HFFc6 (cell line): ENCODE data around the gene ASPSCR1. TPM values are rescaled to one million over a fixed set of nuclear protein-coding genes. Genes with fewer than 3 reads are reported as not detected.

Experiments used
- DNase-seq: peaks from one replicate; pipeline ENCODE4 v3.0.0-alpha.2; 2018
- H3K27ac Mint-ChIP-seq: 2 replicates; pipeline ENCODE4 v1.8.0; 2020; ENCODE audit warnings: mild to moderate bottlenecking, mixed read lengths
- H3K27me3 Mint-ChIP-seq: 2 replicates; pipeline ENCODE4 v1.8.0; 2021; ENCODE audit warnings: mild to moderate bottlenecking, moderate library complexity, mixed read lengths; ENCODE audit not compliant: insufficient read depth
- H3K36me3 Mint-ChIP-seq: 2 replicates; pipeline ENCODE4 v1.8.0; 2021; ENCODE audit warnings: low read depth, mixed read lengths
- H3K4me1 Mint-ChIP-seq: 2 replicates; pipeline ENCODE4 v1.8.0; 2020; ENCODE audit warnings: low read depth, mixed read lengths
- H3K4me3 Mint-ChIP-seq: 2 replicates; pipeline ENCODE4 v1.8.0; 2020; ENCODE audit warnings: mild to moderate bottlenecking, moderate library complexity, mixed read lengths
- H3K9me3 Mint-ChIP-seq: 2 replicates; pipeline ENCODE4 v1.8.0; 2020; ENCODE audit warnings: mild to moderate bottlenecking, mixed read lengths
- total RNA-seq, 6 experiments: library from RNA; stranded (reverse); fragmentation: NEBNext Ultra II Directional; extraction: Animal tissue kit (Norgen Biotek cat#: 25700); gene quantifications; 2 replicates in 1 of 6; 3 replicates in 5 of 6; pipeline ENCODE4 v1.2.3, GENCODE V29; 2021
- TF ChIP-seq, protein P1 (sequence below): fragments of 200-600 bp; sonication (generic); IDR thresholded peaks from 2 replicates; pipeline ENCODE4 v1.5.0; 2021; ENCODE audit warnings: antibody characterized with exemption, mild to moderate bottlenecking

The ASPSCR1 gene
- total RNA-seq, 6 experiments from 2014 or later, result 26.6 to 36.8 (median 34.7) TPM

DNA sequence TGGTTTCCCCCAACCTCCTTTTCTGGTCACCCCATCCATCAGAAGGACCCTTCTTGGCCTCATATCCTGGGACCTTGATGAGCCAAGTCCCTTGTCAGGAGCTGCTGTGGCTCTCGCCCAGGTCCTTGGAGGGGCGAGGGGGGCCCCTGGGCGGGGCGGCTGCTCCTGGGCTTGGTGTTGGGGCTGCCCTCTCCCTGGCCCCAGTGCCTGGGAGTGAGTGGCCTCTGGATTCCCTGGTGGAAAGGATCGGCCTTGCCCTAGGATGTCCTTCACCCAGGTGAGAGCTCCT lies 10.2 kb upstream of the ASPSCR1 start:
- H3K4me3 Mint-ChIP-seq, result no peak overlapping the region
- peaks cover 4% of the 10 kb centered on the region for H3K27me3 Mint-ChIP-seq
- H3K27ac Mint-ChIP-seq, result no peak overlapping the region
- peaks cover under 1% of the 10 kb centered on the region; the same call in 1 of the 2 replicates for H3K9me3 Mint-ChIP-seq
- H3K4me1 Mint-ChIP-seq, result peaks cover 6% of the 10 kb centered on the region; the same call in 1 of the 2 replicates
- TF ChIP-seq, protein P1, sequence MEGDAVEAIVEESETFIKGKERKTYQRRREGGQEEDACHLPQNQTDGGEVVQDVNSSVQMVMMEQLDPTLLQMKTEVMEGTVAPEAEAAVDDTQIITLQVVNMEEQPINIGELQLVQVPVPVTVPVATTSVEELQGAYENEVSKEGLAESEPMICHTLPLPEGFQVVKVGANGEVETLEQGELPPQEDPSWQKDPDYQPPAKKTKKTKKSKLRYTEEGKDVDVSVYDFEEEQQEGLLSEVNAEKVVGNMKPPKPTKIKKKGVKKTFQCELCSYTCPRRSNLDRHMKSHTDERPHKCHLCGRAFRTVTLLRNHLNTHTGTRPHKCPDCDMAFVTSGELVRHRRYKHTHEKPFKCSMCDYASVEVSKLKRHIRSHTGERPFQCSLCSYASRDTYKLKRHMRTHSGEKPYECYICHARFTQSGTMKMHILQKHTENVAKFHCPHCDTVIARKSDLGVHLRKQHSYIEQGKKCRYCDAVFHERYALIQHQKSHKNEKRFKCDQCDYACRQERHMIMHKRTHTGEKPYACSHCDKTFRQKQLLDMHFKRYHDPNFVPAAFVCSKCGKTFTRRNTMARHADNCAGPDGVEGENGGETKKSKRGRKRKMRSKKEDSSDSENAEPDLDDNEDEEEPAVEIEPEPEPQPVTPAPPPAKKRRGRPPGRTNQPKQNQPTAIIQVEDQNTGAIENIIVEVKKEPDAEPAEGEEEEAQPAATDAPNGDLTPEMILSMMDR, result no peak
- no peaks in the 10 kb centered on the region for H3K36me3 Mint-ChIP-seq
- DNase-seq, result no peak

DNA sequence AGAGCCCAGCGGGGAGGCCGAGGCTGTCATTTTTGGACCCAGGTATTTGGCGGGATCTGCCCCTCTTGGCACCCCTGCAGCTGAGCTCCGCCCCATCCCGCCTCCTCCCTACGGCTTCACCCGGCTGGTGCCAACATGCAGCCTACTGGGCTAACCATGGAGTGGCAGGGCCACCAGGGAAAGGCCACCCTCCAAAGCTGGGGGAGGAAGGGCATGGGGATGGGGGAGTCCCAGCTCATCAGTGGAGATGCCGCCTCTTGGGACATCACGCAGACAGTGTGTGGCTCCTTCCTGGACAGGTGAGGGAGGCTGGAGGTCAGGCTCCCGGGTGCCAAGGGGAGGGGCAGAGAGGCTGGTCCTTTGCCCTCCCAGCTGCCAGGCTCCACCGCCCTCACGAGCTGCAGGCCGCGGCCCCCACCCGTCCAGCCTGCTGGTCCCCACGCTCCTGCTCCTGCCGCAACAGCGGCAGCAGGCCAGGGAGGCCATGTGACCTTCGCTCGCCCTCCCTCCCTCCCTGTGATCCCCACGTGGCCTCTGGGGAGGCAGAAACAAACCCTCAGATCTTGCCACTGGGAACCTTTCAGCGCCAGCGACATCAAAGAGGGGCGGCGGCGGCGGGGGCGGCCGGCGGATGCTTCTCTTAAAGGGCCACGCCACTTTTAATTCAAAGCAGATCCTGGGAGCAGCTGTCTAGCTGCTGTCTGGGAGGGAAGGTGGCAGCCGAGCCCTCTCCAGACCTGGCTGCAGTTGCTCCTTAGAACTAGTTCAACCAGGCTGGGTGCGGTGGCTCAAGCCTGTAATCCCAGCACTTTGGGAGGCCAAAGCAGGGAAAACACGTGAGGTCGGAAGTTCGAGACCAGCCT lies 9.7 kb upstream of the ASPSCR1 start:
- Mint-ChIP-seq H3K27me3 (peaks cover 2% of the 10 kb centered on the region), H3K27ac (no peak overlapping the region), H3K4me3 (peak overlapping the region; percentile 60; the same call in 1 of the 2 replicates), H3K4me1 (peaks cover 6% of the 10 kb centered on the region; the same call in 1 of the 2 replicates), H3K9me3 (peaks cover 6% of the 10 kb centered on the region), H3K36me3 (no peaks in the 10 kb centered on the region)
- TF ChIP-seq, protein P1, result no peak
- DNase-seq, result peak; percentile 34

DNA sequence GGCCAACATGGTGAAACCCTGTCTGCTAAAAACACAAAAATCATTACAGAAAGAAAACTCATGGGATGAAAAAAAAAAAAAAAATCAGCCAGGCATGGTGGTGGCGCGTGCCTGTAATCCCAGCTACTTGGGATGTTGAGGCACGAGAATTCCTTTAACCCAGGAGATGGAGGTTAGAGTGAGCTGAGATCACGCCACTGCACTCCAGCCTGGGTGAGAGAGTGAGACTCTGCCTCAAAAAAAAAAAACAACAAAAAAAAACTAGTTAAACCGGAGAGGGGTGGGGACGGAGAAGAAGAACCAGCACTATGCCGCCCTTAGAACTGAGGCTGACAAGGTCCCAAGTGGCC lies 9.1 kb upstream of the ASPSCR1 start:
- Mint-ChIP-seq H3K4me3 (peak overlapping the region; percentile 60; the same call in 1 of the 2 replicates), H3K9me3 (peaks cover 10% of the 10 kb centered on the region), H3K27ac (no peak overlapping the region), H3K36me3 (no peaks in the 10 kb centered on the region), H3K27me3 (peaks cover 2% of the 10 kb centered on the region), H3K4me1 (peaks cover 6% of the 10 kb centered on the region; the same call in 1 of the 2 replicates)
- TF ChIP-seq, protein P1, result no peak
- no peak for DNase-seq

DNA sequence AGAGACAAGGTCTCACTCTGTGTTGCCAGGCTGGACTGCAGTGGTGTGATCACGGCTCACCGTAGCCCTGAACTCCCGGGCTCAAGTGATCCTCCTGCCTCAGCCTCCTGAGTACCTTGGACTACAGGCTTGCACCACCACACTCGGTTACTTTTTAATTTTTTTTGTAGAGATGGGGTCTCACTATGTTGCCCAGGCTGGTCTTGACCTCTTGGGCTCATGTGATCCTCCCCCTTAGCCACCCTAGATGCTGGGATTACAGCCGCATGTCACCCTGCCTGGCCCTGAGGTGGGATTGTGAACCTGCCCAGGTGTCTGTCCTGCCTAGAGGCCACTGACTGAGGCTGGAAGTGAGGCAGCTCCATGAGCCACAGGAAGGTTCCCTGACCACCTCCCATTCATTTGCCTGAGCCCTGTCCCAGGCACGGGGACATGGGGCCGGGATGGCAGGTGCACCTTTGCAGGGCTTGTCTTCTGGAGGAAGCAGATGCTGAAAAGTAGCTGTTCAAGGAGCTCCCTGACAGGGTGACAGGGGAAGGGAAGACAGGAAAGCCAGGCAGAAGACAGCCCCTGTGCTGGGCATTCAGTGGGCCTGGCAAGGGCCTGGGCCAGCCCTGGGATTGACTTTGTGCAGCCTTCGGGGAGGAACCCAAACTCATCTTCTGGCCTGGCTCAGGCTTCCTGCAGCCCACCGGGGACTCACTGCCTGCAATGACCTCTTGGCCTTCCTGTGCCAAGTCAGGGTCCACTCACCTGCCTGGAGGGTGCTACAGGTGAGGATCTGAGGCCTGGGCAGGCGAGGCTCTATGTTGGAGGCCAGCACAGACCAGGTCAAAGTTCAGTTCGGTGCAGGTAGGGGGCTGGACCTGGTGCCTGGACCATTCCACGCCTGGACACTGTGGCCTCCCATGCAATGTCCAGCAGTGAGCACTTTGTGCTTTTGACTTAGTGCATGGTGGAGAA lies 8.3 kb upstream of the ASPSCR1 start:
- no peak for DNase-seq
- H3K9me3 Mint-ChIP-seq, result peaks cover 12% of the 10 kb centered on the region
- H3K4me3 Mint-ChIP-seq, result no peak overlapping the region
- H3K27me3 Mint-ChIP-seq, result peaks cover 2% of the 10 kb centered on the region
- TF ChIP-seq, protein P1, result no peak
- H3K27ac Mint-ChIP-seq, result no peak overlapping the region
- H3K4me1 Mint-ChIP-seq, result peaks cover 6% of the 10 kb centered on the region; the same call in 1 of the 2 replicates
- H3K36me3 Mint-ChIP-seq, result no peaks in the 10 kb centered on the region

DNA sequence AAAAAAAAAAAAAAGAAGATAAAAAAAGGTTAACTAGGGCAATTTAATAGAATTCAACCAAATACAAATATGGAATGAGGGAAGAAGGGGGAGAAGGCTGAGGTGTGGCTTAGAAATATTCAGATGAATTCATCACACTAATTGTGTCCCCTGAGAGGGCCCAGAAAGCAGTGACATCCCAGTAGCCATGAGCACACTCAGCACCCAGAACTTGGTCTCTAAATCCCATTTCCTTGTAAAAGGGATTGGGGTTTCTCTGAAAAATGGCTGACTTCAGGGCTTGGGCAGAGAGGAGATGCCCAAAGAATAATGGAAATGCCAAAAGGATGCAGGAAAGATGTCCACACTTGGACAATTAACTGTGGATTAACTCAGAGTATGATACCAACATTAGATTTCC lies 4.0 kb upstream of the ASPSCR1 start:
- no peak for DNase-seq
- TF ChIP-seq, protein P1, result no peak
- Mint-ChIP-seq H3K9me3 (peaks cover 16% of the 10 kb centered on the region), H3K4me3 (no peak overlapping the region), H3K4me1 (peaks cover 9% of the 10 kb centered on the region), H3K36me3 (no peaks in the 10 kb centered on the region), H3K27ac (no peak overlapping the region), H3K27me3 (peaks cover 4% of the 10 kb centered on the region; the same call in 1 of the 2 replicates)
